IPS DF 19.7 (cell line): ENCODE measurements around the gene CDK6.
"Not testable (repeated sequence)": the region's sequence is repeated elsewhere in the genome, so short reads cannot be mapped to it uniquely, and the experiment has no call there.

Experiments
- DNase-seq: peaks from one replicate; pipeline ENCODE4 v3.0.0-alpha.2; 2013; ENCODE audit warnings: low read depth, low spot score

The CDK6 gene

GRCh38 chr7:92624298-92624996, 211.9 kb downstream of the CDK6 start:
- no peak for DNase-seq

- DNase-seq, result no peak
Observed at GRCh38 chr7:92623544-92623943, 212.8 kb downstream of the CDK6 start.

- DNase-seq, result no peak
Observed at GRCh38 chr7:92622685-92623084, 213.7 kb downstream of the CDK6 start.

- no peak for DNase-seq
Observed at GRCh38 chr7:92622030-92622429, 214.3 kb downstream of the CDK6 start.

GRCh38 chr7:92621561-92622023, 214.8 kb downstream of the CDK6 start:
- no peak for DNase-seq

GRCh38 chr7:92621026-92621540, 215.3 kb downstream of the CDK6 start:
- DNase-seq, result peak; percentile 17

GRCh38 chr7:92615861-92616260, 220.5 kb downstream of the CDK6 start:
- no peak for DNase-seq

- no peak for DNase-seq
Observed at GRCh38 chr7:92614660-92615174, 221.7 kb downstream of the CDK6 start.

- no peak for DNase-seq
Observed at GRCh38 chr7:92613720-92614119, 222.7 kb downstream of the CDK6 start.

- DNase-seq, result no peak
Observed at GRCh38 chr7:92613214-92613613, 223.2 kb downstream of the CDK6 start.

GRCh38 chr7:92612501-92612900, 223.9 kb downstream of the CDK6 start:
- DNase-seq, result no peak

- no peak for DNase-seq
Observed at GRCh38 chr7:92611735-92612134, 224.6 kb downstream of the CDK6 start.

GRCh38 chr7:92609921-92610518, 226.4 kb downstream of the CDK6 start:
- DNase-seq, result no peak

GRCh38 chr7:92608380-92609322, 227.7 kb downstream of the CDK6 start:
- DNase-seq, result no peak

- no peak for DNase-seq
Observed at GRCh38 chr7:92606985-92607384, 229.4 kb downstream of the CDK6 start.

- not testable (repeated sequence) for DNase-seq
Observed at GRCh38 chr7:92604517-92604916, 231.9 kb downstream of the CDK6 start.

GRCh38 chr7:92603089-92603445, 233.3 kb downstream of the CDK6 start:
- DNase-seq, result no peak

GRCh38 chr7:92602352-92603088, 233.9 kb downstream of the CDK6 start:
- DNase-seq, result no peak

- no peak for DNase-seq
Observed at GRCh38 chr7:92598310-92598981, 237.9 kb downstream of the CDK6 start.

GRCh38 chr7:92595281-92595680, 241.1 kb downstream of the CDK6 start:
- no peak for DNase-seq

GRCh38 chr7:92594746-92595145, 241.6 kb downstream of the CDK6 start:
- DNase-seq, result no peak
